Measurements from ENCODE around the gene VAV2.

Gene VAV2

DNA sequence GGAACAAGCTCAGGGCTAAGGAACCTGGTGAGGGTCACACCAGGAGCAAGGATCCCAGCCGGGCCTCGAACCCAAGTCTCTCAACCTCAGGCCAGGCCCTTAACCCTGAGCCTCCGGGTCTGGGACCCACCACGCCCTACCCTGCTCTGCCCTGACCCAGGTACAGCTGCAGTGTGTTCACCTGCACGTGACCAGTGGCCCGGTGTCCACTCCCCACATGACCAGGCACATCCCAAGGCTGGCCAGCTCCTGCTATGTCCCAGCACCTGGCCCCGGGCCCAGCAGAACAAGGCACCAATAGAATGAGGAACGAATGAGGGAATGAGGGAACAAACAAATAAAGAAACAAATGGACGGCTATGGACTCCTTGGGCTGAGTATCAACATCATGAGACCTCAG is 142.0 kb downstream of the VAV2 start:
- no peak for DNase-seq (ENCODE audit: low read depth)

GRCh38 chr9:133849110-133849670 is 142.9 kb downstream of the VAV2 start:
- DNase-seq (ENCODE audit: low read depth) = no peak

GRCh38 chr9:133848471-133849109 is 143.5 kb downstream of the VAV2 start:
- no peak for DNase-seq (ENCODE audit: low read depth)

GRCh38 chr9:133846483-133847090 is 145.5 kb downstream of the VAV2 start:
- DNase-seq (ENCODE audit: low read depth) = no peak

GRCh38 chr9:133845440-133845839 is 146.7 kb downstream of the VAV2 start:
- no peak for DNase-seq (ENCODE audit: low read depth)

- no peak for DNase-seq (ENCODE audit: low read depth)
These were observed 147.2 kb downstream of the VAV2 start for GRCh38 chr9:133844881-133845410.

GRCh38 chr9:133844398-133844784 is 147.7 kb downstream of the VAV2 start:
- no peak for DNase-seq (ENCODE audit: low read depth)

DNA sequence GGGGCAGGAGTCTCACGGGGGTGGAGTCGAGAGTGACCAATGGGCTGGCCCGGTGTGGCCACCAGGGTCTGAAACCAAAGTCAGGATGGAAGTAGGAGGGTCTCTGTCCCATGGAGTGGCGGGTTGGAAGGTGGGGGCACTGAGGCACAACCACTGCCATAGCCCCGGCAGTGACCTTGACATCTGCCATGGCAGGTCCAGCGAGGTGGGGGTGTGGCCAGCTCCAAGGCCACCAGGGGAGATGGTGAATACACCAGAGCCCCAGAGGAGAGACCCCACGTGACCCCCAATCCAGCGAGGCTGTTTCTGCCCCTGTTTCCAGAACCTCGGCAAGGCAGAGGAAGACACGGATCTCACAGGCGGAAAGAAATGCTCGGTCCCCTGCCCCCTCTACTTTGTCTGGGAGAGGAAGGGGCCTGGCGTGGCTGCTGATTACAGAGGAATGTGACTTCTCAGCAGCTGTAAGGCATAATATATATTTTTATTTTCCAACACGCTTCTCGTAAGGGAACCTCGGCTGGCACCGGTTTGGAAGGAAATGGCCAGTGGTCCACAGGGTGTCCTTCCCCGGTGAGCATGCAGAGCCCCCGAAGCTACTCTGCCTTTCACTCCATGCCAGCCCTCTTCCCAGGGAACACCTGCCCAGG is 148.2 kb downstream of the VAV2 start:
- no peak for DNase-seq (ENCODE audit: low read depth)

DNA sequence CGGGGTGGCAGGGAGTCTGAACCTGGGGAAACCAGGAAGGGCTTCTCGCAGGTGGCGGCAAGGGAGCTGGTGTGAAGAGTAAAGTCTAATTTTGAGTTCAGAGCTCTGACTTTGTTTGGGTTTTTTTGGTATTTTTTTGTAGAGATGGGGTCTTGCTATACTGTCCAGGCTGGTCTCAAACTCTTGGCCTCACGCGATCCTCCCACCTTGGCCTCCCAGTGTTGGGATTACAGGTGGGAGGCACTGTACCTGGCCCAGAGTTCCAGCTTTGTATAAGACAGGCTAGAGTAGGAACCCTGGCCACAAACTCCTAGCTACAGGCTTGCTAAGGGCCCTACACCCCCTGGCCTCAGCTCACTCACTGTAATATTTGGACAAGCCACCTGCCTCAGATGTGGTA is 148.9 kb downstream of the VAV2 start:
- DNase-seq (ENCODE audit: low read depth) = no peak

GRCh38 chr9:133842721-133843227 is 149.3 kb downstream of the VAV2 start:
- no peak for DNase-seq (ENCODE audit: low read depth)

DNA sequence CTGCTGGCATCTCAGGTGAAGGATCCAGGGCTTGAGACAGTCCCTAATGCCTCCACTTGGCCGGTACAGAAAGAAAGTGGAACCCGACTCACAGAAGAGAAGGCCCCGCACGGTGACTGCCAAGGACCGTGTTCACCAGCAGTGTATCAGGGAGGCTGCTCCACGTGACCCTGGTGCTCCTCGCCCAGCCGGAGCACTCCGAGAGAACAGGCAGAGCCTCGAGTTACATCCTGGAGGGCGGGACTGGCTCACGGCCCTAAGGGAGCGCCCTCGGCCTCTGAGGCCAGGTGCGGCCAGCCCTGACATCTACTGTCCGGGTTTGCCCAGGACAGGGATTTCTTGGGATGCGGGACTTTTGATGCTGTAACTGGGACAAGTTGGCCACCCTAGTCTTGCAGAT is 149.9 kb downstream of the VAV2 start:
- DNase-seq (ENCODE audit: low read depth) = no peak

- DNase-seq (ENCODE audit: low read depth) = no peak
These were observed 150.8 kb downstream of the VAV2 start for GRCh38 chr9:133841167-133841812.

GRCh38 chr9:133839822-133840329 is 152.2 kb downstream of the VAV2 start:
- DNase-seq (ENCODE audit: low read depth) = no peak

DNA sequence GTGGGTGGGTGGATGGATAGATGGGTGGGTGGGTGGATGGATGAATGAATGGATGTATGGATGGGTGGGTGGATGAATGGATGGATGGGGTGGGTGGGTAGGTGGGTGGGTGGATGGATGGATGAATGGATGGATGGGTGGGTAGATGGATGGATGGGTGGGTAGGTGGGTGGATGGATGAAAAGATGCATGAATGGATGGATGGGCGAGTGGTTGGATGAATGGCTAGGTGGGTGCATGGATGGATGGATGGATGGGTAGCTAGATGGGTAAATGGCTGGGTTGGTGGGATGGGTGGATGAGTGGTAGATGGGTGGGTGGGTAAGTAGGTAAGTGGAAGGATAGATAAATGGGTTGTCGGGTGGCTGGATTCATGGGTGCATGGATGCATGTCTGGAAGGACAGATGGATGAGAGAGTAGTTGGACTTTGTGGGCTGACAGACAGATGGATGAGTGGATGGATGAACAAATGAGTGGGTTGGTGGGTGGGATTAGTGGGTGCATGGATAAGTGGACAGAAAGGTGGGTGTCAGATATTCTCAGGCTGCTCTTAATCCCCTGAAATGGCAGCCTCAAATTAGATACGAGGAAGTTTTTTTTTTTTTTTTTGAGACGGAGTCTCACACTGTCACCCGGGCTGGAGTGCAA is 153.1 kb downstream of the VAV2 start:
- no peak for DNase-seq (ENCODE audit: low read depth)

GRCh38 chr9:133837627-133838597 is 154.2 kb downstream of the VAV2 start:
- DNase-seq (ENCODE audit: low read depth) = no peak

DNA sequence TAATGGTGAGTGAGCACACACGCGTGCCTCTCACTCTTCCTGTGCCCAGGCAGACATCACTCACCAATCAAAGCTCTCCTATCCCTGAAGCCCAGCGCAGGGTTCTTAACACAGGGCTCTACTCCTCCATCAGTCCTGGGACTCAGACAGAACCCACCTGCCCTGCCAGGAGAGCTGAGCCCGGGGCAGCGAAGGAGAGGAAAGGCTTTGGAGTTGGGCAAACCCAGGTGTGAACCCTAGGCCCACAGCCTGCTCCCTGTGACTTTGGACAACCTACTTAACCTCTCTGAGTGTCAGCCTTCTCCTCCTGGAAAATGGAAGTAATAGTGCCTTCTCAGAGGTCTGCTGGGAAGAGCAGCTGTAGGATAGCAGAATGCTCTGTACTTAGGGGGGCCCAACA is 155.3 kb downstream of the VAV2 start:
- DNase-seq (ENCODE audit: low read depth) = no peak

DNA sequence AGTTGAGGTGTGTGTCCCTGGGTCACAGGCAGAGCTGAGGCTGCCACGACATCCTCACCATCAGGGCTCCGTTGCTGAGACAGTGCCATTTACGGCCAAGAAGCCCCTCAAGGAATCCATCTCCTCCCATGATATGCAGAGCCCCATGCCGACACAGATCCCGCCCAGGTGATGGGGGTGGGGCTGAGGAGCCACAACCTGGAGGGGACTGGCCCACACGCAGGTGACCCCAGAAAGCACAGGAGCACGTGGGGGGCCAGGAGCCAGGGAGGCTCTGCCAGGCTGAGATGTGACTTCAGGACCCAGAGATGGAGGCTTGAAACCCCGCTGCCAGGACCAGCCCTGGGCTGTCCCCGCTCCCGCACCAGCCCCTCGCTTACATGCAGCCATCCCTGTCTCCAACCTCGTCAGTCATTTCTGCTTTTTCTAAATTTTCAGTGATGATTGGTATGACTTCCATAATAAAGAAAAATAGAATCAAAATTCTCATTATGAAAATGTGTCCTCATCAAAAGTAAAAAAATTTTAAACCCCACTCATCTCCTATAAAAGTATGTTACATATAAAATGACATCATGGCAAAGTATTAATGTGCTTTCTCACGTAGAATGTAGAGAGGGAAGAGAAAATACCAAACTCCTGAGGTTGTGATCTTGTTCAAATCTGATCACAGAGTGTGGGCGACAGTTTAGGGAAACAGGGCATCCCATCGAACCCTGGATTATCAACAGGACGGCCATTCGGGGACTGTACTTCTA is 155.9 kb downstream of the VAV2 start:
- DNase-seq (ENCODE audit: low read depth) = no peak

GRCh38 chr9:133835262-133835901 is 156.7 kb downstream of the VAV2 start:
- no peak for DNase-seq (ENCODE audit: low read depth)
